Stimulated activated CD4-positive, alpha-beta T cell treated with anti-CD3 and anti-CD28 coated beads, Interleukin-4, amount 100 ng/mL, for 24 hours (primary cell): ENCODE results near the gene ZBTB17.
"Not testable (repeated sequence)": the region's sequence is repeated elsewhere in the genome, so short reads cannot be mapped to it uniquely, and the experiment has no call there.

Source experiments
- DNase-seq: peaks from one replicate; pipeline ENCODE4 v3.0.0-alpha.2; 2020

ZBTB17 gene

DNA sequence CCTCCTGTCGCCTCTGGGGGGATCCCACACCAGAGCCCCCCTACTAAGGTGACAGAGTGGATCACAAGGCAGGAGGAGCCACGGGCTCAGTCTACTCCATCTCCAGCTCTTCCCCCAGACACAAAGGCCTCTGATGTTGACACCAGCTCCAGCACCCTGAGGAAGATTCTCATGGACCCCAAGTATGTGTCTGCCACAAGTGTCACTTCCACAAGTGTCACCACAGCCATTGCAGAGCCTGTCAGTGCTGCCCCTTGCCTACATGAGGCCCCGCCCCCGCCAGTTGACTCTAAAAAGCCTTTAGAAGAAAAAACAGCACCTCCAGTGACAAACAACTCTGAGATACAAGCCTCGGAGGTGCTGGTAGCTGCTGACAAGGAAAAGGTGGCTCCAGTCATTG, 42.2 kb downstream of the ZBTB17 start:
- DNase-seq: no peak

DNA sequence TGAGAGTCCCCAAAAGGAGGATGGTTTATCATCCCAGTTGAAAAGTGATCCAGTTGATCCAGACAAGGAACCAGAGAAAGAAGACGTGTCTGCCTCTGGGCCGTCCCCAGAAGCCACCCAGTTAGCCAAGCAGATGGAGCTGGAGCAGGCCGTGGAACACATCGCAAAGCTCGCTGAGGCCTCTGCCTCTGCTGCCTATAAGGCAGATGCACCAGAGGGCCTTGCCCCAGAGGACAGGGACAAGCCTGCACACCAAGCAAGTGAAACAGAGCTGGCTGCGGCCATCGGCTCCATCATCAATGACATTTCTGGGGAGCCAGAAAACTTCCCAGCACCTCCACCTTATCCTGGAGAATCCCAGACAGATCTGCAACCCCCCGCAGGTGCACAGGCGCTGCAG, 43.3 kb downstream of the ZBTB17 start:
- DNase-seq: no peak

DNA sequence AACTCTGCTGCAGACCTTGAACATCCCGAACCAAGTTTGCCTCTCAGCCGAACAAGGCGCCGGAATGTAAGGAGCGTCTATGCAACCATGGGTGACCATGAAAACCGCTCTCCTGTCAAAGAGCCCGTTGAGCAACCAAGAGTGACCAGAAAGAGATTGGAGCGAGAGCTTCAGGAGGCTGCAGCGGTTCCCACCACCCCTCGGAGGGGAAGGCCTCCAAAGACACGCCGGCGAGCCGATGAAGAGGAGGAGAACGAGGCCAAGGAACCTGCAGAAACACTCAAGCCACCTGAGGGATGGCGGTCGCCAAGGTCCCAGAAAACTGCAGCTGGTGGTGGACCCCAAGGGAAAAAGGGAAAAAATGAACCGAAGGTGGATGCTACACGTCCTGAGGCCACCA, 44.0 kb downstream of the ZBTB17 start:
- DNase-seq: no peak

DNA sequence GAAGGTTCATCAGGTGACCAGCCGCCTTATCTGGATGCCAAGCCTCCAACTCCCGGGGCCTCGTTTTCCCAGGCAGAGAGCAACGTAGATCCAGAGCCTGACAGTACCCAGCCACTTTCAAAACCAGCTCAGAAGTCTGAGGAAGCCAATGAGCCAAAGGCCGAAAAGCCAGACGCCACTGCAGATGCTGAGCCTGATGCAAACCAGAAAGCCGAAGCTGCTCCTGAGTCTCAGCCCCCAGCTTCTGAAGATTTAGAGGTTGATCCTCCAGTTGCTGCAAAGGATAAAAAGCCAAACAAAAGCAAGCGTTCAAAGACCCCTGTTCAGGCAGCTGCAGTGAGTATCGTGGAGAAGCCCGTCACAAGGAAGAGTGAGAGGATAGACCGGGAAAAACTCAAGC, 44.5 kb downstream of the ZBTB17 start:
- no peak for DNase-seq

DNA sequence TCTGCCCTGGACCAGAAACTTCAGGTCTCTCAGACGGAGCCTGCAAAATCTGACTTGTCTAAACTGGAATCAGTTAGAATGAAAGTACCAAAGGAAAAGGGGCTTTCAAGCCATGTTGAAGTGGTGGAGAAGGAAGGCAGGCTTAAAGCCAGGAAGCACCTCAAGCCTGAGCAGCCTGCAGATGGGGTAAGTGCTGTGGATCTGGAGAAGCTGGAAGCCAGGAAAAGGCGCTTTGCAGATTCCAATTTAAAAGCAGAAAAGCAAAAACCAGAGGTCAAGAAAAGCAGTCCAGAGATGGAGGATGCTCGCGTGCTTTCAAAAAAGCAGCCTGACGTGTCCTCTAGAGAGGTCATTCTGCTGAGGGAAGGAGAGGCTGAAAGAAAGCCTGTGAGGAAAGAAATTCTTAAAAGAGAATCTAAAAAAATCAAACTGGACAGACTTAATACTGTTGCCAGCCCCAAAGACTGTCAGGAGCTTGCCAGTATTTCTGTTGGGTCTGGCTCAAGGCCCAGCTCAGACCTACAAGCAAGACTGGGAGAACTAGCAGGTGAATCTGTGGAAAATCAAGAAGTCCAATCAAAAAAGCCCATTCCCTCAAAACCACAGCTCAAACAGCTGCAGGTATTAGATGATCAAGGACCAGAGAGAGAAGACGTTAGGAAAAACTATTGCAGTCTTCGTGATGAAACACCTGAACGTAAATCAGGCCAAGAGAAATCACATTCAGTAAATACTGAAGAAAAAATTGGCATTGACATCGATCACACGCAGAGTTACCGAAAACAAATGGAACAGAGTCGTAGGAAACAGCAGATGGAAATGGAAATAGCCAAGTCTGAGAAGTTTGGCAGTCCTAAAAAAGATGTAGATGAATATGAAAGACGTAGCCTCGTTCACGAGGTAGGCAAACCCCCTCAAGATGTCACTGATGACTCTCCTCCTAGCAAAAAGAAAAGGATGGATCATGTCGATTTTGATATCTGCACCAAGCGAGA, 46.6 kb downstream of the ZBTB17 start:
- no peak for DNase-seq

DNA sequence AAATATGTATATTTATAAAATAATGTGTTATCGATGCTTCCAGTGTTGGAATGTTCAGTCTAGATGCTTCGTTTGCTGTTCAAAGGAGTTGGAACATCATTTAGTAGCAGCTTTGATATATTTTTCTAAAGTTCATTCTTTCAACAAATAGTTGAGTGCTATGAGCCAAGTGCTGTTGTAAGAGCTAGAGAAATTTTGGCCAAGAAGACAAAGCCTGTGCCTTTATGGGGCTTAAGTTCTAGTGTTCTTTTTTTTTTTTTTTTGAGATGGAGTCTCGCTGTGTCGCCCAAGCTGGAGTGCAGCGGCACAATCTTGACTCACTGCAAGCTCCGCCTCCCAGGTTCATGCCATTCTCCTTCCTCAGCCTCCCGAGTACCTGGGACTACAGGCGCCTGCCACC, 49.5 kb downstream of the ZBTB17 start:
- DNase-seq: not testable (repeated sequence)

DNA sequence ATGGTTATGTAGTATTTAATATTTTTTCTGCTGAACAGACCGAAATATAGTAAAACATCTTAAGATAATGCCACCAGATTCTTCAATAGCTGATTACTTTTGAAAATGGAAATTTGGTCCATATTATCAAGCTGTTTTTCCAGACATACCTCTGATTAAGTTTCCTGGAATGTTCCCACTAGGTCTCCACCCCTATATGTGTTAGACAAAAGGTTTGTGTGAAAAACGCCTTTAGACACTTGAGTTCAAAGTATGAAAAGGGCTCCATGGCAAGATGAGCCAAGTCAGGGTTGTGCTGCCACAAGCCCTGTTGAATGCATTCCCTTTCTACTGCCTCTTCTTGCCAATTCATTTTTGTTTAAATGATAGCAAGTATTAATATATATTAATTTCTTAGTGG, 52.7 kb downstream of the ZBTB17 start:
- no peak for DNase-seq

DNA sequence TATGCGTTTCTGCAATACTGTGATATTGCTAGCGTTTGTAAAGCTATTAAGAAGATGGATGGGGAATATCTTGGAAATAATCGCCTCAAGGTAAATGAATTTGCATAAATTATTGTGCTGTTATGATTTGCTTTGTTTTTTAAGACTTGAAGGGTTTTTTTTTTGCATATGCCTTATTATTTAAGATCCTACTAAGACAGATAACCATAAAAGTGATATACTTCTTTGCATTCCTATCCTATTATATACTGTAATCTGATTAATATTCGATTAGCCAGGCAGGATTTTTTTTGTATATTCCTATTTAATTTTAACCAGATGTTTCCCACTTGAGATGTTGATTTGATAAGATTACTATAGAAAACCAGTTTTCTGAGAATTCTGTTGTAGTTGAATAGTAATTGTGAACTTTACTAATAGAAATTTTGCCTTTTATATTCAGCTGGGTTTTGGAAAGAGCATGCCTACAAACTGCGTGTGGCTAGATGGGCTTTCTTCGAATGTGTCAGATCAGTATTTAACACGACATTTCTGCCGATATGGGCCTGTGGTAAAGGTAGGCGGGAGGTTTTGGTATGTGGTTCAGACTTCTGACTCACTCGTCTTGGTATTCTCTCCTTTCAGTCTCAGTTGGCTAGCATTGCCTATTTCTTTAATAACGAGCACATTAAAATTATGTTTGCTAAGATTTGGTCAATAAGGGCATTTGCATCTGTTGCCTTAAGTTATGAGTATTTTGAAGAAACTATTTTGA, 56.8 kb downstream of the ZBTB17 start:
- peak; percentile 81 for DNase-seq

DNA sequence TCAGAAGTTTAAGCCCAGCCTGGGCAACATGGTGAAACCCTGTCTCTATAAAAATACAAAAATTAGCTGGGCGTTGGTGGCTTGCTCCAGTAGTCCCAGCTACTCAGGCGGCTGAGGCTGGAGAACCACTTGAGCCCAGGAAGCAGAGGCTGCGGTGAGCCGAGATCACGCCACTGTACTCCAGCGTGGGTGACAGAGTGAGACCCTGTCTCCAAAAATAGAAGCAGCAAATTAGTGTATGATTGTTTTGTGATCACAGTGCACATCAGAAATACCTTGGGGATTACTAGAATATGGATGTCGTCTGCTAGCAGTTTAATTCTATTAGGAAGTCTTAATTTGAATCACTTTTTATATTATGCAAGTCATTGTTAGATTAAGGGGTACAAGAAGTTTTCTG, 59.0 kb downstream of the ZBTB17 start:
- DNase-seq: no peak

DNA sequence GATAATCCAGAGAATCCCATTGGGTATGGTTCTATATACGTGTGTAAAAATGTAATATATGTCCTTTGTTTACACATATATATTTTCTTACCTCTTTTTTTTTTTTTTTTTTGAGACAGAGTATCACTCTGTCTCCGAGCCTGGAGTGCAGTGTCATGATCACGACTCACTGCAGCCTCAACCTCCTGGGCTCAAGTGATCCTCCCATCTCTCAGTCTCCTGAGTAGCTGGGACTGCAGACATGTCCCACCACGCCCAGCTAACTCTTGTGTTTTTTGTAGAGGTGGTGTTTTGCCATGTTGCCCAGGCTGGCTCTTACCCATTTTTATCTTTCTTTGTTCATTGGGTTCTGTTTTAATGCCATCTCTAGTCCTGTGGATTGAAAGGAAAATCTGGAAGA, 59.5 kb downstream of the ZBTB17 start:
- no peak for DNase-seq

DNA sequence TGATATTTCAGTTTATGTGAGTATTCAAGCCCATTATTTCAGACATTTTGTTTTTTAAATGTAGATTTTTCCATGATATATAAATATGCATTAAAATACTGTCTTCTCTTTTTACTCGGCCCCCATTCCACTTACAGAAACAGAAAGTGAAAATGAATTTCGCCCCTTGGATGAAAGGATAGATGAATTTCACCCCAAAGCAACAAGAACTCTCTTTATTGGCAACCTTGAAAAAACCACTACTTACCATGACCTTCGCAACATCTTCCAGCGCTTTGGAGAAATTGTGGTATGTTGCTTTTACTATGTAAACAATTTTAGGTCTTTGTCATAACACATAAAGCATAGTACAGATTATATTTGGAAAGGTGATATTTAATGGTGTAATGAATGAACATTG, 59.9 kb downstream of the ZBTB17 start:
- DNase-seq: no peak

DNA sequence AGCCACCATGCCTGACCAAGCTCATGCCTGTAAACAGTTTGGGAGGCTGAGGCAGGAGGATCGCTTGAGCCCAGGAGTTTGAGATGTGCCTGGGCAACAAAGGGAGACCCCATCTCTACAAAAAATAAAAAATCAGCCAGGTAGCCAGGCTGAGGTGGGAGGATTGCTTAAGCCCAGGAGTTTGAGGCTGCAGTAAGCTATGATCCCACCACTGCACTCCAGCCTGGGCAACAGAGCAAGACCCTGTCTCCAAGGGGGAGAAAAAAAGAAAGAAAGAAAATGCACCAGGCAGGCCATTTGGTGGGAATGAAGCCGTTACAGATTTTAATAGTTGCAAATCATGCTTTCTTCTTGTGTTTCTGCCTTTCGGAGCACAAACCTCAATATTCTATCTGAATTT, 62.3 kb downstream of the ZBTB17 start:
- DNase-seq: not testable (repeated sequence)

DNA sequence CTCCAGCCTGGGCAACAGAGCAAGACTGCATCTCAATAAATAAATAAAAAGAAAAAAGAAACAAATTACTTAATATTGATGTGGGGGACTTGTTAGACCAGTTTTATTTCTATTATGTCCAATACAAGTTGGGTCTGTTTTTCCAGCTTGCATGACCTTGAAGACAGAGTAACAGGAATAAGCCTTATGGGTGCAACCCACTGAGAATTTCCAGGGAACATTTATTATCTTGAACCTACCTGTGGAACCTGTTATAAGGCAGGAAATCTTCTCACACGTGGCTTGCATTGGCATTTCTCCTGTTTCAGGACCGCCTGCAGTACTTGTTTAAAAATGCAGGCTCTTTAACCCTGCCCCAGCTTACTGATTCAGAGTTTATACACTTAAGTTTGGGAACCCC, 64.0 kb downstream of the ZBTB17 start:
- DNase-seq: no peak

DNA sequence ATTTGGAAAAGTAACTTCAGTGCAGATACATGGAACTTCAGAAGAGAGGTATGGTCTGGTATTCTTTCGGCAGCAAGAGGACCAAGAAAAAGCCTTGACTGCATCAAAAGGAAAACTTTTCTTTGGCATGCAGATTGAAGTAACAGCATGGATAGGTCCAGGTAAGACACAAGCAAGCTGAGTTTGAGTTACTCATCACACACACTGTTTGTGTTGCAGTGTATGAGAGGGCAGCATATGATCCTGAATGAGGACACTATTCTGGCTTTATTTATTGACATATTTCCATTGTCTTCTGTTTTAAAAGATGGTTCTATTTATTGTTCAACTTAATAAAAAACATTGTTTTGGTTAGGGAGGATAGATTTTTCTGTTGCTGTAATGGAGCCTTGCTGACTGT, 64.8 kb downstream of the ZBTB17 start:
- no peak for DNase-seq

DNA sequence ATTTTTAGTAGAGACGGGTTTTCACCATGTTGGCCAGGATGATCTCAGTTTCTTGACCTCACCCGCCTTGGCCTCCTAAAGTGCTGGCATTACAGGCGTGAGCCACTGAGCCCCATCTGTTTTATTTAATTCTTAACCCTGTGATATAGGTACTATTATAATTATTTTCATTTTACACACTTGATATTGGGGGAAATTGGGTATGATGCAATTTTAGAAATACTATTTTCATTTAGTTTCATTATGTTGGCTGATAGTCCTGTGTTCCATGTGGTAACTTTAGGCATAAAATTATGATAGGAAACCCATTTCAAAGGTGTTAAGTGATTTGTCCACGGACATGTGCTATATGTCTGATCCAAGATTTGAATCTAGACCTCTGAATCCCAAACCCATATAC, 67.3 kb downstream of the ZBTB17 start:
- no peak for DNase-seq

DNA sequence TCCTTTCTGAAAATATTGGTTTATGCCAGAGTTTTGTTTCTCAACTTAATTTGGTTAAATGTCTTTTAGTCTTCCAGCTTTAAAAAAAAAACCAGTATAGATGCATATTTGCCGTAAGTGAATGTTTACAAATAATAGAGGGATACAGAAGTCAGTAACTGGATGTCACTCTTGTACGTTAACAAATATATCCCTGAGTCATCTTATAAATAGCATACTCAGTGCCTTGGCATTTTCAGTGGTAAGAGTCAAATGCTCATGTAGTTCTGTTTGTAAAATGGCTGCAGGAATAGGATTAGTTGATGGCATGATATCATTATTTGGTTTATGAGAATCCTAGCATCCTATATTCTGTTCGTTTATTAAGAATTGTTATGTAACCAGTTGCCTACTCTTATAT, 73.0 kb downstream of the ZBTB17 start:
- DNase-seq: no peak

DNA sequence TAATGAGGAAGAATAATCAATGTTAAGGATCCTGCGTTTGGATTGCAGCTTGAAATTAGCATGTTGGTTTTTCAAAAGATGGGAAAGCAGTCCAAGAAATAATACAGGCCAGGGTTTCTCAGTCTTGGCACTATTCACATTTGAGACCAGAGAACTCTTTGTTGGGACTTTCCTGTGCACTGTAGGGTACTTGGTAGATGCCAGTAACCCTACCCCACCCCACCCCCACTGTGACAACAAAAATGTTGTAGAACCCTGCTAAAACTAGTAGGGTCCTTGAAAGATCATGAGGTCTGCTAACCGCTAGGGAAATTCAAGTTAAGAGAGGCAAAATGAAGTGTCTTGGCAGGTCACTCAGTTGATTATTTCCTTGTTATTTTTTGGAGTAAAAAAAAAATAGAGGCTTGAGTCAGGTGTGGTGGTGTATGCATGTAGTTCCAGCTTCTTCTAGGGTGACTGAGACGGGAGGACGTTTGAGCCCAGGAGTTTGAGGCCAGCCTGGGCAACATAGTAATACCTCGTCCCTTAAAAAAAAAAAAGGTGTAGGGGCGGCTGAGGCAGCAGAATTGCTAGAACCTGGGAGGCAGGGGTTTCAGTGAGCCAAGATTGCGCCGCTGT, 75.1 kb downstream of the ZBTB17 start:
- DNase-seq: no peak

DNA sequence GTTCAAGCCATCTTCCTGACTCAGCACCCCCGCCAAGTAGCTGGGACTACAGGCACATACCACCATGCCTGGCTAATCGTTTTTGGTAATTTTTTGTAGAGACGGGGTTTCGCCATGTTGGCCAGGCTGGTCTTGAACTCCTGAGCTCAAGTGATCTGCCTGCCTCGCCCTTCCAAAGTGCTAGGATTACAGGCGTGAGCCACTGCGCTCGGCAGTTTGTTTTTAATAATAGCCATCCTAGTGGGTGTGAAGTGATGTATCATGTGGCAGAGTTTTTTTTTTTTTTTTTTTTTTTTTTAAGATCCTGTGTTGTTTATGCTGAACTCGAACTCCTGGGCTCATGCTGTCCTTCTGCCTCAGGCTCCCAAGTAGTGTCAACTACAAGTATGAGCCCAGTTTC, 76.6 kb downstream of the ZBTB17 start:
- DNase-seq: no peak

DNA sequence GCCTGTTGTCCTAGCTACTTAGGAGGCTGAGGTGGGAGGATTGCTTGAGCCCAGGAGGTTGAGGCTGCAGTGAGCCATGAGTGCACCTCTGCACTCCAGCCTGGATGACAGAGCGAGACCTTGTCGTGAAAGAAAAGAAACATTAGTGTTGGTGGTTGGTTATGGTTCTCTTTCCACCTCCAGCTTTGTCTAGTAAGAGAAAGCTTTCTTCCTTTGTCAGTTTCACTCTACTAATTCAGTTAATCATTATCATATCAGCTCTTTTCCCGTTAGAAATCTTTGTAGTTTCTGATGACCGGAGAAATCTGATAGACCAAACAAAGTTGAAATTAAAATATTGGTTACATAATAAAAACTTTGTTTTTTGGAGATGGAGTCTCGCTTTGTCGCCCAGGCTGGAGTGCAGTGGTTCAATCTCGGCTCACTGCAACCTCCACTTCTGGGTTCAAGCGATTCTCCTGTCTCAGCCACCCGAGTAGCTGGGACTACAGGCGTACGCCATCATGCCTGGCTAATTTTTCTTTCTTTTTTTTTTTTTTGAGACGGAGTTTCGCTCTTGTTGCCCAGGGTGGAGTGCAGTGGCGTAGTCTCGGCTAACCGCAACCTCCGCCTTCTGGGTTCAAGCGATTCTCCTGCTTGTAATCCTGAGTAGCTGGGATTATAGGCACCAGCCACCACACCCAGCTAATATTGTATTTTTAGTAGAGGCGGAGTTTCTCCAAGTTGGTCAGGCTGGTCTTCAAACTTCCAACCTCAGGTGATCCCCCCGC, 78.9 kb downstream of the ZBTB17 start:
- DNase-seq: not testable (repeated sequence)

DNA sequence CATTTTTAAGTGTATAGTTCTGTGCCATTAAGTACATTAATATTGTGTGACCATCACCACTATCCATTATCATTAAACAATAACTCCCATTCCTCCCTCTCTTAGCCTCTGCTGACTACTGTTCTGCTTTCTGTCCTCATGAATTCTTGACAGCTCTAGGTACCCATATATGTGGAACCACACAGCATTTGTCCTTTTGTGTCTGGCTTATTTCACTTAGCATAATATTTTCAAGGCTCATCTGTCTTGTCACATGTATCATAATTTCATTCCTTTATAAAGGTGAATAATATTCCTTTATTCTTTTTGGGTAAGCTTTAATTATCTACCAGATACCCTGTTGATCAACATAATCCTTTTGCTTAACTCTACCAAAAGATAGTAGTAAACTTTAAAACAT, 80.7 kb downstream of the ZBTB17 start:
- DNase-seq: no peak

DNA sequence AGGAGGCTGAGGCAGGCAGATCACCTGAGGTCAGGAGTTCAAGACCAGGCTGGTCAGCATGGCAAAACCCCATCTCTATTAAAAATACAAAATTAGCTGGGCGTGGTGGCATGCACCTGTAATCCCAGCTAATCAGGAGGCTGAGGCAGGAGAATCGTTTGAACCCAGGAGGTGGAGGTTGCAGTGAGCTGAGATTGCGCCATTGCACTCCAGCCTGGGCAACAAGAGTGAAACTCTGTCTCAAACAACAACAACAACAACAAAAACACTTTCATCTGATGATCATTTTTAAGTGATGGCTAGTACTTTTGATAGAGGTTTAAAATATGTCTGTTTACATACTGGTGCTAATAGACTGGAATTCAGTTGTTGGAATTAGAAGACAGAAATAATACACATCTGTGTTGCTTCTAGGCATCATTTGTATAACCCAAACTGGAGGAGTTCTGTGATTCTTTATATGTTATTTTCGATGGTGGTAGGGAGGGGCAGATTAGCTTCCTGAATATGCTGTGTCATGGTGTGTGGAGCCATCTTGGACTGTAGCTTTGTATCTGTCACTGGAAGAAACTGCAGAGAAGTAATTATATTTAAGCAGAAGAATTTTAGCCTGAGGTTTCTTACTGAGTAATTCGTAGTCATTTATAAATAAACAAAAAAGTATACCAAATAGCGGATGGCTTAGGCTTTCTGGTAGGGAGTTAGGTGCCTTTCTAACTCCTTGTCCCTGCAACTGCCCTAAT, 82.9 kb downstream of the ZBTB17 start:
- not testable (repeated sequence) for DNase-seq
